Spleen (tissue), 11 donors: Measurements from ENCODE around the gene MED12L. TPM values are rescaled to one million over a fixed set of nuclear protein-coding genes. Genes with fewer than 3 reads are reported as not detected.
"Not testable (repeated sequence)": the region's sequence is repeated elsewhere in the genome, so short reads cannot be mapped to it uniquely, and the experiment has no call there.

Experiments
- DNase-seq: peaks from one replicate; pipeline ENCODE4 v3.0.0-alpha.2; 2020
- H3K27ac ChIP-seq, 8 donors: fragments of 200-600 bp; sonication (generic) in 7 of 8; 1 replicate in 4 of 8; 2 replicates in 4 of 8; pipeline versions ENCODE4 v1.5.0 to v1.8.0; 2016 to 2021; ENCODE audit warnings: inconsistent platforms in 4 of 8, mild to moderate bottlenecking in 4 of 8, moderate library complexity in 1 of 8
- H3K27me3 ChIP-seq, 7 donors: fragments of 200-600 bp; sonication (generic) in 6 of 7; replicated peaks in 1 of 7; 1 replicate in 4 of 7; 2 replicates in 3 of 7; pipeline versions ENCODE4 v1.5.0 to v1.8.0; 2016 to 2021; ENCODE audit warnings: inconsistent platforms in 3 of 7, mild to moderate bottlenecking in 1 of 7
- H3K36me3 ChIP-seq, 6 donors: fragments of 200-600 bp; sonication (generic) in 5 of 6; 1 replicate in 4 of 6; 2 replicates in 2 of 6; pipeline versions ENCODE4 v1.5.0 to v1.8.0; 2016 to 2021; ENCODE audit warnings: inconsistent platforms in 2 of 6
- H3K4me1 ChIP-seq, 6 donors: fragments of 200-600 bp; sonication (generic) in 5 of 6; 1 replicate in 3 of 6; 2 replicates in 3 of 6; pipeline versions ENCODE4 v1.5.0 to v1.8.0; 2016 to 2021; ENCODE audit warnings: inconsistent platforms in 3 of 6
- H3K4me3 ChIP-seq, 8 donors: fragments of 200-600 bp; sonication (generic) in 7 of 8; 1 replicate in 4 of 8; 2 replicates in 4 of 8; pipeline versions ENCODE4 v1.5.0 to v1.8.0; 2016 to 2021; ENCODE audit warnings: inconsistent platforms in 4 of 8, mild to moderate bottlenecking in 4 of 8, moderate library complexity in 2 of 8
- H3K9me3 ChIP-seq, 8 donors: fragments of 200-600 bp; sonication (generic) in 7 of 8; 1 replicate in 4 of 8; 2 replicates in 4 of 8; pipeline versions ENCODE4 v1.5.0 to v1.8.0; 2016 to 2021; ENCODE audit warnings: inconsistent platforms in 4 of 8
- POLR2A ChIP-seq, 3 donors: fragments of 450-650 bp; IDR thresholded peaks; one replicate each; pipeline ENCODE4 v1.5.1; 2017; ENCODE audit warnings: antibody characterized with exemption in 3 of 3, mild to moderate bottlenecking in 1 of 3
- POLR2AphosphoS5 ChIP-seq, 3 donors: sonication (generic); formaldehyde crosslinking; IDR thresholded peaks; one replicate each; pipeline ENCODE4 v1.5.1; 2017; ENCODE audit warnings: antibody characterized with exemption in 3 of 3
- WGBS, 5 donors: extraction: QIAGEN DNeasy Blood & Tissue Kit in 3 of 5; methylation state at CpG; one replicate each; pipeline versions ENCODE4 v1.1.5 to v1.1.7; 2013 to 2018; 5-methylcytosine and 5-hydroxymethylcytosine counted together
- intact Hi-C: fragments of 100-400 bp; cut with DNase I; formaldehyde crosslinking; loops from one replicate; pipeline ENCODE4 v1.15.0; 2023; ENCODE audit warnings: low total_unique reads
- polyA plus RNA-seq, 3 donors: library from polyadenylated mRNA; stranded (reverse); fragments of 200-250 nt; gene quantifications; one replicate each; pipeline ENCODE4 v1.2.1, GENCODE V29; 2013
- total RNA-seq, 7 donors: library from RNA; depleted of rRNA in 3 of 7; stranded (reverse); fragments of >200 nt in 3 of 7; fragmentation: NEBNext Ultra II Directional in 4 of 7; extraction: Animal tissue kit (Norgen Biotek cat#: 25700) in 4 of 7; gene quantifications; one replicate each; pipeline versions ENCODE4 v1.1.0 to v1.2.1, GENCODE V29; 2016 to 2021
- TF ChIP-seq, protein P1 (sequence below), 11 experiments: fragments of 200-600 bp in 7 of 11; fragments of 450-650 bp in 4 of 11; sonication (generic) in 4 of 11; IDR thresholded peaks in 8 of 11; conservative IDR thresholded peaks in 3 of 11; 1 replicate in 7 of 11; 2 replicates in 4 of 11; pipeline versions ENCODE4 v1.4.0 to v1.8.0; 2016 to 2021; ENCODE audit warnings: antibody characterized with exemption in 11 of 11, inconsistent platforms in 4 of 11, mild to moderate bottlenecking in 1 of 11
- donor health status: healthy with polysubstance abuse.
- donor health status: DM: no; HTN: no; CAD: no; lungs with moderate emphysema.
- donor health status: DM: no; HTN: no; CAD: no.
- donor health status: Bipolar disorder and iron deficiency.
- donor health status: healthy.
- donor health status: DM: no; HTN: no; CAD: no.
- donor health status: DM: yes; HTN: yes; CAD: no.

Gene MED12L
- total and polyA plus RNA-seq, 10 donors: 0.02 to 4.5 (median 1.5) TPM

- intact Hi-C loops: no loop called here
- peaks cover 0 to 82% (median 53%) of the 10 kb centered on the region in 6 donors for H3K4me1 ChIP-seq
- no peaks in the 10 kb centered on the region for H3K9me3 ChIP-seq
- H3K4me3 ChIP-seq: no peak overlapping the region
- no peaks in the 10 kb centered on the region for H3K27me3 ChIP-seq
- DNase-seq: no peak
- peak overlapping the region in 5 of 8 donors; percentile 27 to 84 (median 79) for H3K27ac ChIP-seq
- 85 to 98% (median 97%) methylated on average over 4 of the region's 4 CpGs for WGBS, 5 donors
- TF ChIP-seq, protein P1, sequence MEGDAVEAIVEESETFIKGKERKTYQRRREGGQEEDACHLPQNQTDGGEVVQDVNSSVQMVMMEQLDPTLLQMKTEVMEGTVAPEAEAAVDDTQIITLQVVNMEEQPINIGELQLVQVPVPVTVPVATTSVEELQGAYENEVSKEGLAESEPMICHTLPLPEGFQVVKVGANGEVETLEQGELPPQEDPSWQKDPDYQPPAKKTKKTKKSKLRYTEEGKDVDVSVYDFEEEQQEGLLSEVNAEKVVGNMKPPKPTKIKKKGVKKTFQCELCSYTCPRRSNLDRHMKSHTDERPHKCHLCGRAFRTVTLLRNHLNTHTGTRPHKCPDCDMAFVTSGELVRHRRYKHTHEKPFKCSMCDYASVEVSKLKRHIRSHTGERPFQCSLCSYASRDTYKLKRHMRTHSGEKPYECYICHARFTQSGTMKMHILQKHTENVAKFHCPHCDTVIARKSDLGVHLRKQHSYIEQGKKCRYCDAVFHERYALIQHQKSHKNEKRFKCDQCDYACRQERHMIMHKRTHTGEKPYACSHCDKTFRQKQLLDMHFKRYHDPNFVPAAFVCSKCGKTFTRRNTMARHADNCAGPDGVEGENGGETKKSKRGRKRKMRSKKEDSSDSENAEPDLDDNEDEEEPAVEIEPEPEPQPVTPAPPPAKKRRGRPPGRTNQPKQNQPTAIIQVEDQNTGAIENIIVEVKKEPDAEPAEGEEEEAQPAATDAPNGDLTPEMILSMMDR (IDR thresholded peaks at IDR 0.05 in 8 of 11, conservative IDR thresholded peaks at IDR 0.05 in 3 of 11): no peak
- no peak for TF ChIP-seq POLR2A (IDR thresholded peaks at IDR 0.05)
- H3K36me3 ChIP-seq: no peaks in the 10 kb centered on the region
Observed at GRCh38 chr3:151386056-151386455, 300.6 kb downstream of the MED12L start.

DNA sequence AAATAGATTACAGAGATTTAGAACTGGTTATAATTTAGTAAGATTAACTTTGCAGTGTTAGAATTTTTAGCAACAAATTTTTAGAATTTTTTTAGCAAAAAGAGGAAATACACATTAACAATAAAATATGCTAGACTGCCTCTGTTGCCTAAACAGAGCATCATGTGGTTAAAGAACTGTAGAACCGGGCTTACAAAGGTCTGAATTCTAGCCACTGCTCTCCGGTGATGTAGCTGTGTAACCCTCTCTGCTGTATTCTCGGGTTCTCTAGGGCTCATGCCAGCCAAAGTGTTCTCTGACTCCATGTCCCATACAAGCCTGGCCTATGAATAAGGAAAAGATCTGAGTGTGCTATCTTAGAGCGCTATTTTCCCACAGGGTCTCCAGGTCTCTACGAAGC, 302.0 kb downstream of the MED12L start:
- H3K4me3 ChIP-seq: no peak overlapping the region
- H3K27ac ChIP-seq: peak overlapping the region; percentile 19 to 84 (median 64)
- no peaks in the 10 kb centered on the region for H3K36me3 ChIP-seq
- no peaks in the 10 kb centered on the region for H3K9me3 ChIP-seq
- no peak for DNase-seq
- intact Hi-C loops: no loop called here
- TF ChIP-seq, protein P1 (IDR thresholded peaks at IDR 0.05 in 8 of 11, conservative IDR thresholded peaks at IDR 0.05 in 3 of 11): no peak
- no peak for TF ChIP-seq POLR2AphosphoS5 (IDR thresholded peaks at IDR 0.05)
- TF ChIP-seq POLR2A (IDR thresholded peaks at IDR 0.05): no peak
- H3K4me1 ChIP-seq: peaks cover 0 to 82% (median 46%) of the 10 kb centered on the region in 6 donors
- WGBS, 5 donors: 56 to 70% (median 62%) methylated on average over 5 of the region's 5 CpGs
- H3K27me3 ChIP-seq: no peaks in the 10 kb centered on the region

GRCh38 chr3:151387842-151388241, 302.4 kb downstream of the MED12L start:
- DNase-seq: peak; percentile 71
- peaks cover 0 to 79% (median 42%) of the 10 kb centered on the region in 6 donors for H3K4me1 ChIP-seq

DNA sequence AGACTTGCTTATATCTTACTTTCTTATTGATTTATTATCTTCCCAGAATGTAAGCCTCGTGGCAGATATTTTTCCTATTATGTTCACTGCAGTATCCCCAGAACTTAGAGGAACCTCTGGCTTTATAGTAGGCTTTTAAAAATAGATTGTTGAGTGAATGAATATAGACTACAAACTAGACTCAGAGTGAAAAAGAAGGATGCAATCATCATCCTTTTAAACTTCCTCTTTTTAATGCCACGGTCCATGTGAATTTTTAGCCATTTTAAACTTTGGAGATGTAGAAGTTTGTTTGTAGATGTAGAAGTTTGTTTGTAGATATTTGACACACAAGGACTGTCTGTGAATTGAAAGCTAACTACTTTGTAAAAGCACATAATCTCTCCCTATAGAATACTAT, 306.3 kb downstream of the MED12L start:
- Histone ChIP-seq H3K27me3 (no peaks in the 10 kb centered on the region), H3K9me3 (no peaks in the 10 kb centered on the region), H3K4me1 (peaks cover 0 to 47% (median 14%) of the 10 kb centered on the region in 6 donors), H3K27ac (no peak overlapping the region), H3K36me3 (no peaks in the 10 kb centered on the region), H3K4me3 (no peak overlapping the region)
- intact Hi-C loops: no loop called here
- 36 to 53% (median 41%) methylated on average over 2 of the region's 2 CpGs for WGBS, 5 donors
- TF ChIP-seq, protein P1 (IDR thresholded peaks at IDR 0.05 in 8 of 11, conservative IDR thresholded peaks at IDR 0.05 in 3 of 11): no peak
- no peak for TF ChIP-seq POLR2A (IDR thresholded peaks at IDR 0.05)
- TF ChIP-seq POLR2AphosphoS5 (IDR thresholded peaks at IDR 0.05): no peak
- DNase-seq: no peak

More at GRCh38 chr3:151387842-151388241, 302.4 kb downstream of the MED12L start:
- Histone ChIP-seq H3K4me3 (no peak overlapping the region), H3K27ac (peak overlapping the region; percentile 19 to 84 (median 64)), H3K27me3 (no peaks in the 10 kb centered on the region), H3K9me3 (no peaks in the 10 kb centered on the region), H3K36me3 (no peaks in the 10 kb centered on the region)
- intact Hi-C loops: no loop called here
- 52 to 63% (median 58%) methylated on average over 7 to 9 of the region's 9 CpGs for WGBS, 5 donors
- TF ChIP-seq POLR2AphosphoS5 (IDR thresholded peaks at IDR 0.05) (no peak), POLR2A (IDR thresholded peaks at IDR 0.05) (no peak)
- TF ChIP-seq, protein P1 (IDR thresholded peaks at IDR 0.05 in 8 of 11, conservative IDR thresholded peaks at IDR 0.05 in 3 of 11): no peak

DNA sequence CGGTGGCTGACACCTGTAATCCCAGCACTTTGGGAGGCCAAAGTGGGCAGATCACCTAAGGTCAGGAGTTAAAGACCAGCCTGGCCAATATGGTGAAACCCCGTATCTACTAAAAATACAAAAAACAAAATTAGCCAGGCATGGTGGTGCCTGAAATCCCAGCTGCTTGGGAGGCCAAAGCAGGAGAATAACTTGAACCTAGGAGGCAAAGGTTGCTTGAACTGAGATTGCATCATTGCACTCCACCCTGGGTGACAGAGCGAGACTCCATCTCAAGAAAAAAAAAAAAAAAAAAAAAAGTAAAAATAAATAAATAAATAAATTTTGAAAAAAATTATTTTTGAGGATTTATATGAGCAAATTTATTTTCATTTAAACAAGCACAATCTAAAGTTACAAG, 306.7 kb downstream of the MED12L start:
- H3K9me3 ChIP-seq, H3K27me3 ChIP-seq, intact Hi-C loops, H3K27ac ChIP-seq, H3K36me3 ChIP-seq, DNase-seq, H3K4me3 ChIP-seq: not testable (repeated sequence)
- peaks cover 0 to 42% (median 12%) of the 10 kb centered on the region in 6 donors for H3K4me1 ChIP-seq
- 83 to 98% (median 86%) methylated on average over 3 of the region's 3 CpGs for WGBS, 5 donors
